SK-N-SH treated with all-trans-retinoic acid at 6 μM for 48 hours (cell line): ENCODE measurements around the gene GPRIN2.

Source experiments
- ARNTL ChIP-seq: fragments of 450-650 bp; formaldehyde crosslinking; IDR thresholded peaks from 2 replicates; pipeline ENCODE4 v1.5.0; 2020; ENCODE audit warnings: low read depth, mild to moderate bottlenecking, moderate library complexity, borderline replicate concordance
- BACH2 ChIP-seq: fragments of 250-450 bp; sonication (Bioruptor Pico); IDR thresholded peaks from 2 replicates; pipeline ENCODE4 v1.9.0; 2021; ENCODE audit warnings: mild to moderate bottlenecking, borderline replicate concordance
- CSDC2 ChIP-seq: fragments of 250-450 bp; sonication (Bioruptor Pico); IDR thresholded peaks from 2 replicates; pipeline ENCODE4 v1.5.0; 2020; ENCODE audit warnings: mild to moderate bottlenecking, moderate library complexity
- ISL1 ChIP-seq: fragments of 250-450 bp; sonication (Bioruptor Pico); IDR thresholded peaks from 2 replicates; pipeline ENCODE4 v2.1.2; 2022; ENCODE audit warnings: mild to moderate bottlenecking, moderate library complexity
- RARB ChIP-seq: fragments of 250-450 bp; sonication (Bioruptor Pico); IDR thresholded peaks from 2 replicates; pipeline ENCODE4 v1.8.0; 2021; ENCODE audit warnings: mild to moderate bottlenecking, moderate library complexity
- SNAI2 ChIP-seq: fragments of 250-450 bp; sonication (Bioruptor Pico); IDR thresholded peaks from 2 replicates; pipeline ENCODE4 v1.5.0; 2020; ENCODE audit warnings: mild to moderate bottlenecking, moderate library complexity
- TOX ChIP-seq: fragments of 250-450 bp; sonication (Bioruptor Pico); IDR thresholded peaks from 2 replicates; pipeline ENCODE4 v1.8.0; 2021; ENCODE audit warnings: mild to moderate bottlenecking, moderate library complexity, borderline replicate concordance
- ZFP3 ChIP-seq: fragments of 250-450 bp; sonication (Bioruptor Pico); IDR thresholded peaks from 2 replicates; pipeline ENCODE4 v1.5.0; 2020; ENCODE audit warnings: mild to moderate bottlenecking, moderate library complexity
- ZNF70 ChIP-seq: fragments of 450-650 bp; formaldehyde crosslinking; IDR thresholded peaks from 2 replicates; pipeline ENCODE4 v1.5.0; 2020; ENCODE audit warnings: mild to moderate bottlenecking, moderate library complexity
- TF ChIP-seq, protein P1 (sequence below): fragments of 250-450 bp; sonication (Bioruptor Pico); IDR thresholded peaks from 2 replicates; pipeline ENCODE4 v1.8.0; 2020; ENCODE audit warnings: mild to moderate bottlenecking, moderate library complexity, borderline replicate concordance
- TF ChIP-seq, protein P2 (sequence below): fragments of 250-450 bp; sonication (Bioruptor Pico); IDR thresholded peaks from 2 replicates; pipeline ENCODE4 v1.5.1; 2020; ENCODE audit warnings: low read depth, mild to moderate bottlenecking, moderate library complexity

DNA sequence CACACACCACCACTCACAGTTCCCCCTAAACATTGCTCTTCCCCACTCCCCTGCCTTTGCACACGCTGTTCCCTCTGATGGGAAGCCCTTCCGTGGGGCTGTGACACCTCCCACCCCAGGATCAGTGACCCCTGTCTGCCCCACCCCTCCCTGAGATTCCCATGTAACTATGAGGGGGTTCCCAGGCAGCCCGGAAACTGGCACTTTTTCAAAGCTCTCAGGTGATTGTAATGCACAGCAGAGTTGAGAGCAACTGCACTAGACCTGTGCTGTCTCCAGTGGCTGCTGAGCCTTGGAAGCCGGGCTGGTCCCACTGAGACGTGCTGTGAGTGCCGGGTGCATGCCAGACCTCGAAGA lies 29.8 kb downstream of the GPRIN2 start:
- TF ChIP-seq, protein P1, sequence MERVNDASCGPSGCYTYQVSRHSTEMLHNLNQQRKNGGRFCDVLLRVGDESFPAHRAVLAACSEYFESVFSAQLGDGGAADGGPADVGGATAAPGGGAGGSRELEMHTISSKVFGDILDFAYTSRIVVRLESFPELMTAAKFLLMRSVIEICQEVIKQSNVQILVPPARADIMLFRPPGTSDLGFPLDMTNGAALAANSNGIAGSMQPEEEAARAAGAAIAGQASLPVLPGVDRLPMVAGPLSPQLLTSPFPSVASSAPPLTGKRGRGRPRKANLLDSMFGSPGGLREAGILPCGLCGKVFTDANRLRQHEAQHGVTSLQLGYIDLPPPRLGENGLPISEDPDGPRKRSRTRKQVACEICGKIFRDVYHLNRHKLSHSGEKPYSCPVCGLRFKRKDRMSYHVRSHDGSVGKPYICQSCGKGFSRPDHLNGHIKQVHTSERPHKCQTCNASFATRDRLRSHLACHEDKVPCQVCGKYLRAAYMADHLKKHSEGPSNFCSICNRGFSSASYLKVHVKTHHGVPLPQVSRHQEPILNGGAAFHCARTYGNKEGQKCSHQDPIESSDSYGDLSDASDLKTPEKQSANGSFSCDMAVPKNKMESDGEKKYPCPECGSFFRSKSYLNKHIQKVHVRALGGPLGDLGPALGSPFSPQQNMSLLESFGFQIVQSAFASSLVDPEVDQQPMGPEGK (CRISPR knock-in tag): no peak
- TF ChIP-seq ZNF70 (CRISPR knock-in tag): no peak
- TF ChIP-seq ZFP3 (CRISPR knock-in tag): no peak
- TF ChIP-seq SNAI2 (CRISPR knock-in tag): no peak
- TF ChIP-seq ARNTL: no peak
- TF ChIP-seq BACH2 (CRISPR knock-in tag): no peak
- TF ChIP-seq, protein P2, sequence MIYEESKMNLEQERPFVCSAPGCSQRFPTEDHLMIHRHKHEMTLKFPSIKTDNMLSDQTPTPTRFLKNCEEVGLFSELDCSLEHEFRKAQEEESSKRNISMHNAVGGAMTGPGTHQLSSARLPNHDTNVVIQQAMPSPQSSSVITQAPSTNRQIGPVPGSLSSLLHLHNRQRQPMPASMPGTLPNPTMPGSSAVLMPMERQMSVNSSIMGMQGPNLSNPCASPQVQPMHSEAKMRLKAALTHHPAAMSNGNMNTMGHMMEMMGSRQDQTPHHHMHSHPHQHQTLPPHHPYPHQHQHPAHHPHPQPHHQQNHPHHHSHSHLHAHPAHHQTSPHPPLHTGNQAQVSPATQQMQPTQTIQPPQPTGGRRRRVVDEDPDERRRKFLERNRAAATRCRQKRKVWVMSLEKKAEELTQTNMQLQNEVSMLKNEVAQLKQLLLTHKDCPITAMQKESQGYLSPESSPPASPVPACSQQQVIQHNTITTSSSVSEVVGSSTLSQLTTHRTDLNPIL (CRISPR knock-in tag): no peak
- no peak for TF ChIP-seq ISL1 (CRISPR knock-in tag)
- no peak for TF ChIP-seq RARB (CRISPR knock-in tag)
- no peak for TF ChIP-seq TOX (CRISPR knock-in tag)
- no peak for TF ChIP-seq CSDC2 (CRISPR knock-in tag)
